ENCODE measurements around the gene IKZF1. TPM values are rescaled to one million over a fixed set of nuclear protein-coding genes. Genes with fewer than 3 reads are reported as not detected.

Gene IKZF1
- total and polyA plus RNA-seq, 2 of the 13 experiments (the other 11 are each of a cell fraction or from before 2014, with no cell fraction given) = not detected

GRCh38 chr7:50293509-50294179, 10.9 kb upstream of the IKZF1 start (continued):
- TF ChIP-seq ZNF770 (CRISPR knock-in tag; IDR thresholded peaks at IDR 0.05) (no peak), ZNF546 (CRISPR knock-in tag; conservative IDR thresholded peaks at IDR 0.05) (no peak), ZNF557 (CRISPR knock-in tag; IDR thresholded peaks at IDR 0.05) (no peak), FOXC1 (CRISPR knock-in tag; IDR thresholded peaks at IDR 0.05; ENCODE audit: borderline replicate concordance) (no peak)

- Histone ChIP-seq H3K9me3 (ENCODE audit: low read length) (no peaks in the 10 kb centered on the region), H3K27me3 (ENCODE audit: control insufficient read depth in 1 of 2, insufficient read depth in 2 of 2, low read length in 2 of 2) (no peaks in the 10 kb centered on the region; a peak in 2 of 5 replicates), H3K27ac (ENCODE audit: extremely low read length, insufficient read depth, low read length) (no peak overlapping the region), H3K4me2 (ENCODE audit: low read depth, low read length) (no peak overlapping the region), H3K4me3 (replicated peaks in 1 of 3; ENCODE audit: insufficient read depth in 1 of 3, low read depth in 2 of 3, low read length in 3 of 3) (no peak overlapping the region), H3K9ac (ENCODE audit: insufficient read depth, low read depth, low read length) (no peak overlapping the region), H3K4me1 (ENCODE audit: insufficient read depth, low read length) (no peaks in the 10 kb centered on the region), H2AFZ (ENCODE audit: low read length) (no peak overlapping the region), H4K20me1 (ENCODE audit: insufficient read depth, low read length) (no peaks in the 10 kb centered on the region), H3K79me2 (ENCODE audit: insufficient read depth, low read length) (no peaks in the 10 kb centered on the region), H3K36me3 (replicated peaks in 1 of 2; ENCODE audit: control insufficient read depth in 1 of 2, insufficient read depth in 2 of 2, low read length in 2 of 2) (no peaks in the 10 kb centered on the region)
- BruUV-seq (replicated peaks) = no TSS peak
- ChIA-PET POLR2A (no interaction called here), CTCF (ENCODE audit: low intra/inter-chr PET ratio, low total read pairs) (no interaction called here)
- in situ Hi-C loops (cut with HindIII; ENCODE audit: extremely low pct_ligation_motif_present, low pct_unique_long_range_greater_than_20kb) = no loop called here
- DNase-seq (ENCODE audit: low spot score) (no peak), ATAC-seq (no peak), FAIRE-seq (no peak)
- intact Hi-C loops (cut with micrococcal nuclease; ENCODE audit: unreplicated experiment) = no loop called here
- TF ChIP-seq SP5 (CRISPR knock-in tag; IDR thresholded peaks at IDR 0.05; ENCODE audit: borderline replicate concordance, low read depth) = no peak
- no peak for TF ChIP-seq JUN (CRISPR knock-in tag; IDR thresholded peaks at IDR 0.05)
- TF ChIP-seq ZNF549 (CRISPR knock-in tag; IDR thresholded peaks at IDR 0.05) = no peak
- TF ChIP-seq FOXO4 (CRISPR knock-in tag; conservative IDR thresholded peaks at IDR 0.05) = no peak
- TF ChIP-seq BCLAF1 (IDR thresholded peaks at IDR 0.05) = no peak
- TF ChIP-seq ZFP82 (CRISPR knock-in tag; IDR thresholded peaks at IDR 0.05; ENCODE audit: borderline replicate concordance) = no peak
- no peak for TF ChIP-seq SP1 (IDR thresholded peaks at IDR 0.05)
- no peak for TF ChIP-seq SP1 (CRISPR knock-in tag; IDR thresholded peaks at IDR 0.05)
- TF ChIP-seq ZNF580 (CRISPR knock-in tag; IDR thresholded peaks at IDR 0.05; ENCODE audit: borderline replicate concordance, low read depth) = no peak
- no peak for TF ChIP-seq ZNF552 (CRISPR knock-in tag; IDR thresholded peaks at IDR 0.05; ENCODE audit: borderline replicate concordance)
- 8% methylated on average over 5 of the region's 5 CpGs for WGBS (ENCODE audit: low lambda C conversion rate)
Observed at GRCh38 chr7:50295133-50295532, 9.4 kb upstream of the IKZF1 start.
